HEK293 (cell line): Measurements from ENCODE around the gene TNIK.

Experiments used
- GLIS1 ChIP-seq: fragments of 450-650 bp; formaldehyde crosslinking; IDR thresholded peaks from 2 replicates; pipeline ENCODE4 v1.5.1; 2016; ENCODE audit warnings: missing biosample characterization, missing genetic modification characterization
- SP3 ChIP-seq: fragments of 450-650 bp; formaldehyde crosslinking; IDR thresholded peaks from 2 replicates; pipeline ENCODE4 v1.5.1; 2016; ENCODE audit warnings: missing biosample characterization, missing genetic modification characterization
- ZBTB1 ChIP-seq: fragments of 450-650 bp; formaldehyde crosslinking; IDR thresholded peaks from 2 replicates; pipeline ENCODE4 v1.5.1; 2016; ENCODE audit warnings: missing biosample characterization, missing genetic modification characterization
- ZBTB20 ChIP-seq: fragments of 450-650 bp; formaldehyde crosslinking; IDR thresholded peaks from 2 replicates; pipeline ENCODE4 v1.5.1; 2016; ENCODE audit warnings: missing biosample characterization, missing genetic modification characterization
- ZFHX2 ChIP-seq: fragments of 450-650 bp; formaldehyde crosslinking; conservative IDR thresholded peaks from 2 replicates; pipeline ENCODE4 v1.5.1; 2016; ENCODE audit warnings: missing biosample characterization, missing genetic modification characterization
- ZNF114 ChIP-seq: fragments of 450-650 bp; formaldehyde crosslinking; IDR thresholded peaks from 2 replicates; pipeline ENCODE4 v1.5.0; 2017; ENCODE audit warnings: missing biosample characterization, missing genetic modification characterization
- ZNF121 ChIP-seq: fragments of 450-650 bp; formaldehyde crosslinking; IDR thresholded peaks from 2 replicates; pipeline ENCODE4 v1.5.1; 2016; ENCODE audit warnings: missing biosample characterization, missing genetic modification characterization
- ZNF155 ChIP-seq: fragments of 450-650 bp; formaldehyde crosslinking; IDR thresholded peaks from 2 replicates; pipeline ENCODE4 v1.5.1; 2016; ENCODE audit warnings: missing biosample characterization, missing genetic modification characterization
- ZNF302 ChIP-seq: fragments of 450-650 bp; formaldehyde crosslinking; IDR thresholded peaks from 2 replicates; pipeline ENCODE4 v1.5.1; 2016; ENCODE audit warnings: missing biosample characterization, missing genetic modification characterization, low read depth
- ZNF324 ChIP-seq: fragments of 450-650 bp; formaldehyde crosslinking; IDR thresholded peaks from 2 replicates; pipeline ENCODE4 v1.5.1; 2016; ENCODE audit warnings: missing biosample characterization, missing genetic modification characterization
- ZNF366 ChIP-seq: fragments of 450-650 bp; formaldehyde crosslinking; conservative IDR thresholded peaks from 2 replicates; pipeline ENCODE4 v1.5.1; 2016; ENCODE audit warnings: missing biosample characterization, missing genetic modification characterization
- ZNF501 ChIP-seq: fragments of 450-650 bp; formaldehyde crosslinking; IDR thresholded peaks from 2 replicates; pipeline ENCODE4 v1.5.1; 2016; ENCODE audit warnings: missing biosample characterization, missing genetic modification characterization
- ZNF548 ChIP-seq: fragments of 450-650 bp; formaldehyde crosslinking; IDR thresholded peaks from 2 replicates; pipeline ENCODE4 v1.5.1; 2016; ENCODE audit warnings: missing biosample characterization, missing genetic modification characterization
- ZNF561 ChIP-seq: fragments of 450-650 bp; IDR thresholded peaks from 2 replicates; pipeline ENCODE4 v1.5.1; 2018; ENCODE audit warnings: missing biosample characterization, missing genetic modification characterization, borderline replicate concordance
- ZNF600 ChIP-seq: fragments of 450-650 bp; formaldehyde crosslinking; IDR thresholded peaks from 2 replicates; pipeline ENCODE4 v1.5.1; 2016; ENCODE audit warnings: missing biosample characterization, missing genetic modification characterization
- TF ChIP-seq, protein P1 (sequence below): fragments of 450-650 bp; formaldehyde crosslinking; IDR thresholded peaks from 2 replicates; pipeline ENCODE4 v1.5.1; 2016; ENCODE audit warnings: missing biosample characterization, missing genetic modification characterization
- TF ChIP-seq, protein P2 (sequence below): fragments of 450-650 bp; formaldehyde crosslinking; IDR thresholded peaks from 2 replicates; pipeline ENCODE4; 2016; ENCODE audit warnings: missing biosample characterization, missing genetic modification characterization
- TF ChIP-seq, protein P3 (sequence below): fragments of 450-650 bp; formaldehyde crosslinking; IDR thresholded peaks from 2 replicates; pipeline ENCODE4 v1.5.1; 2016; ENCODE audit warnings: missing biosample characterization, missing genetic modification characterization
- TF ChIP-seq, protein P4 (sequence below): fragments of 450-650 bp; formaldehyde crosslinking; IDR thresholded peaks from 2 replicates; pipeline ENCODE4 v1.5.1; 2017; ENCODE audit warnings: missing biosample characterization, missing genetic modification characterization
- TF ChIP-seq, protein P5 (sequence below): fragments of 450-650 bp; formaldehyde crosslinking; IDR thresholded peaks from 2 replicates; pipeline ENCODE4 v1.5.1; 2016; ENCODE audit warnings: missing biosample characterization, missing genetic modification characterization
- TF ChIP-seq, protein P6 (sequence below): fragments of 450-650 bp; formaldehyde crosslinking; IDR thresholded peaks from 2 replicates; pipeline ENCODE4 v1.5.1; 2016; ENCODE audit warnings: missing biosample characterization, missing genetic modification characterization, borderline replicate concordance
- TF ChIP-seq, protein P7 (sequence below): fragments of 450-650 bp; formaldehyde crosslinking; IDR thresholded peaks from 2 replicates; pipeline ENCODE4 v1.5.1; 2016; ENCODE audit warnings: missing biosample characterization, missing genetic modification characterization, low read depth

The TNIK gene

DNA sequence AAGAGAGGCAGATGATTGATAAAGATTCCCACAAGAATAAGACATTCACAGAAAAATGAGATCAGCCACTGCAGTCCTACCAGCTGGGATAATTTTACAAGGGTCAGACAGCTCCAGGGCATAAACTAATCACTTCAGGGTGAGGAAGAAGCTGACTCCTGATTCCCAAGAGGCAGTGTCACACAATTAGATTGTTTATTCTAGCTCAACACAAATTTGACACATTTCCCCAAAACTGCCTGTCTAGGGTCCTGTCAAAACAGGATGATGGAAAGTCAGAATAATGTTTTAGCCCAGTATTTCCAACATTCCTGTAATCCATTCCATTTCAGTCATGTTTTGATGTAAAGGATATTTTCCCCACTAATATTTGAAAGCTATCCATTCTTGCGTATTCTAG lies 110.8 kb downstream of the TNIK start (continued):
- TF ChIP-seq, protein P1, sequence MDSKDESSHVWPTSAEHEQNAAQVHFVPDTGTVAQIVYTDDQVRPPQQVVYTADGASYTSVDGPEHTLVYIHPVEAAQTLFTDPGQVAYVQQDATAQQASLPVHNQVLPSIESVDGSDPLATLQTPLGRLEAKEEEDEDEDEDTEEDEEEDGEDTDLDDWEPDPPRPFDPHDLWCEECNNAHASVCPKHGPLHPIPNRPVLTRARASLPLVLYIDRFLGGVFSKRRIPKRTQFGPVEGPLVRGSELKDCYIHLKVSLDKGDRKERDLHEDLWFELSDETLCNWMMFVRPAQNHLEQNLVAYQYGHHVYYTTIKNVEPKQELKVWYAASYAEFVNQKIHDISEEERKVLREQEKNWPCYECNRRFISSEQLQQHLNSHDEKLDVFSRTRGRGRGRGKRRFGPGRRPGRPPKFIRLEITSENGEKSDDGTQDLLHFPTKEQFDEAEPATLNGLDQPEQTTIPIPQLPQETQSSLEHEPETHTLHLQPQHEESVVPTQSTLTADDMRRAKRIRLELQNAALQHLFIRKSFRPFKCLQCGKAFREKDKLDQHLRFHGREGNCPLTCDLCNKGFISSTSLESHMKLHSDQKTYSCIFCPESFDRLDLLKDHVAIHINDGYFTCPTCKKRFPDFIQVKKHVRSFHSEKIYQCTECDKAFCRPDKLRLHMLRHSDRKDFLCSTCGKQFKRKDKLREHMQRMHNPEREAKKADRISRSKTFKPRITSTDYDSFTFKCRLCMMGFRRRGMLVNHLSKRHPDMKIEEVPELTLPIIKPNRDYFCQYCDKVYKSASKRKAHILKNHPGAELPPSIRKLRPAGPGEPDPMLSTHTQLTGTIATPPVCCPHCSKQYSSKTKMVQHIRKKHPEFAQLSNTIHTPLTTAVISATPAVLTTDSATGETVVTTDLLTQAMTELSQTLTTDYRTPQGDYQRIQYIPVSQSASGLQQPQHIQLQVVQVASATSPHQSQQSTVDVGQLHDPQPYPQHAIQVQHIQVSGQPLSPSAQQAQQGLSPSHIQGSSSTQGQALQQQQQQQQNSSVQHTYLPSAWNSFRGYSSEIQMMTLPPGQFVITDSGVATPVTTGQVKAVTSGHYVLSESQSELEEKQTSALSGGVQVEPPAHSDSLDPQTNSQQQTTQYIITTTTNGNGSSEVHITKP (tag by site-specific recombination): no peak; the same call in 1 of the 2 replicates
- TF ChIP-seq ZNF366 (tag by site-specific recombination) (peak; percentile 91), ZNF302 (no peak), ZNF121 (tag by site-specific recombination) (no peak), ZBTB1 (tag by site-specific recombination) (no peak), ZNF114 (tag by site-specific recombination) (no peak), ZNF155 (no peak), ZFHX2 (tag by site-specific recombination) (no peak), ZNF561 (tag by site-specific recombination) (no peak), ZNF501 (no peak), ZNF600 (tag by site-specific recombination) (0 out of 2 replicates have a peak, but pooled peaks have one; percentile 23), ZBTB20 (tag by site-specific recombination) (no peak), SP3 (tag by site-specific recombination) (no peak), ZNF324 (tag by site-specific recombination) (no peak), GLIS1 (tag by site-specific recombination) (no peak), ZNF548 (tag by site-specific recombination) (no peak)
- TF ChIP-seq, protein P2, sequence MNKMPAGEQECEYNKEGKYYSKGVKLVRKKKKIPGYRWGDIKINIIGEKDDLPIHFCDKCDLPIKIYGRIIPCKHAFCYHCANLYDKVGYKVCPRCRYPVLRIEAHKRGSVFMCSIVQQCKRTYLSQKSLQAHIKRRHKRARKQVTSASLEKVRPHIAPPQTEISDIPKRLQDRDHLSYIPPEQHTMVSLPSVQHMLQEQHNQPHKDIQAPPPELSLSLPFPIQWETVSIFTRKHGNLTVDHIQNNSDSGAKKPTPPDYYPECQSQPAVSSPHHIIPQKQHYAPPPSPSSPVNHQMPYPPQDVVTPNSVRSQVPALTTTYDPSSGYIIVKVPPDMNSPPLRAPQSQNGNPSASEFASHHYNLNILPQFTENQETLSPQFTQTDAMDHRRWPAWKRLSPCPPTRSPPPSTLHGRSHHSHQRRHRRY (tag by site-specific recombination): no peak
- TF ChIP-seq, protein P3, sequence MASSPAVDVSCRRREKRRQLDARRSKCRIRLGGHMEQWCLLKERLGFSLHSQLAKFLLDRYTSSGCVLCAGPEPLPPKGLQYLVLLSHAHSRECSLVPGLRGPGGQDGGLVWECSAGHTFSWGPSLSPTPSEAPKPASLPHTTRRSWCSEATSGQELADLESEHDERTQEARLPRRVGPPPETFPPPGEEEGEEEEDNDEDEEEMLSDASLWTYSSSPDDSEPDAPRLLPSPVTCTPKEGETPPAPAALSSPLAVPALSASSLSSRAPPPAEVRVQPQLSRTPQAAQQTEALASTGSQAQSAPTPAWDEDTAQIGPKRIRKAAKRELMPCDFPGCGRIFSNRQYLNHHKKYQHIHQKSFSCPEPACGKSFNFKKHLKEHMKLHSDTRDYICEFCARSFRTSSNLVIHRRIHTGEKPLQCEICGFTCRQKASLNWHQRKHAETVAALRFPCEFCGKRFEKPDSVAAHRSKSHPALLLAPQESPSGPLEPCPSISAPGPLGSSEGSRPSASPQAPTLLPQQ (tag by site-specific recombination): no peak
- TF ChIP-seq, protein P4, sequence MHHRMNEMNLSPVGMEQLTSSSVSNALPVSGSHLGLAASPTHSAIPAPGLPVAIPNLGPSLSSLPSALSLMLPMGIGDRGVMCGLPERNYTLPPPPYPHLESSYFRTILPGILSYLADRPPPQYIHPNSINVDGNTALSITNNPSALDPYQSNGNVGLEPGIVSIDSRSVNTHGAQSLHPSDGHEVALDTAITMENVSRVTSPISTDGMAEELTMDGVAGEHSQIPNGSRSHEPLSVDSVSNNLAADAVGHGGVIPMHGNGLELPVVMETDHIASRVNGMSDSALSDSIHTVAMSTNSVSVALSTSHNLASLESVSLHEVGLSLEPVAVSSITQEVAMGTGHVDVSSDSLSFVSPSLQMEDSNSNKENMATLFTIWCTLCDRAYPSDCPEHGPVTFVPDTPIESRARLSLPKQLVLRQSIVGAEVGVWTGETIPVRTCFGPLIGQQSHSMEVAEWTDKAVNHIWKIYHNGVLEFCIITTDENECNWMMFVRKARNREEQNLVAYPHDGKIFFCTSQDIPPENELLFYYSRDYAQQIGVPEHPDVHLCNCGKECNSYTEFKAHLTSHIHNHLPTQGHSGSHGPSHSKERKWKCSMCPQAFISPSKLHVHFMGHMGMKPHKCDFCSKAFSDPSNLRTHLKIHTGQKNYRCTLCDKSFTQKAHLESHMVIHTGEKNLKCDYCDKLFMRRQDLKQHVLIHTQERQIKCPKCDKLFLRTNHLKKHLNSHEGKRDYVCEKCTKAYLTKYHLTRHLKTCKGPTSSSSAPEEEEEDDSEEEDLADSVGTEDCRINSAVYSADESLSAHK (tag by site-specific recombination): 0 out of 2 replicates have a peak, but pooled peaks have one; percentile 54
- TF ChIP-seq, protein P5, sequence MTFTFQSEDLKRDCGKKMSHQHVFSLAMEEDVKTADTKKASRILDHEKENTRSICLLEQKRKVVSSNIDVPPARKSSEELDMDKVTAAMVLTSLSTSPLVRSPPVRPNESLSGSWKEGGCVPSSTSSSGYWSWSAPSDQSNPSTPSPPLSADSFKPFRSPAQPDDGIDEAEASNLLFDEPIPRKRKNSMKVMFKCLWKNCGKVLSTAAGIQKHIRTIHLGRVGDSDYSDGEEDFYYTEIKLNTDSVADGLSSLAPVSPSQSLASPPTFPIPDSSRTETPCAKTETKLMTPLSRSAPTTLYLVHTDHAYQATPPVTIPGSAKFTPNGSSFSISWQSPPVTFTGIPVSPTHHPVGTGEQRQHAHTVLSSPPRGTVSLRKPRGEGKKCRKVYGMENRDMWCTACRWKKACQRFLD (tag by site-specific recombination): no peak
- TF ChIP-seq, protein P6, sequence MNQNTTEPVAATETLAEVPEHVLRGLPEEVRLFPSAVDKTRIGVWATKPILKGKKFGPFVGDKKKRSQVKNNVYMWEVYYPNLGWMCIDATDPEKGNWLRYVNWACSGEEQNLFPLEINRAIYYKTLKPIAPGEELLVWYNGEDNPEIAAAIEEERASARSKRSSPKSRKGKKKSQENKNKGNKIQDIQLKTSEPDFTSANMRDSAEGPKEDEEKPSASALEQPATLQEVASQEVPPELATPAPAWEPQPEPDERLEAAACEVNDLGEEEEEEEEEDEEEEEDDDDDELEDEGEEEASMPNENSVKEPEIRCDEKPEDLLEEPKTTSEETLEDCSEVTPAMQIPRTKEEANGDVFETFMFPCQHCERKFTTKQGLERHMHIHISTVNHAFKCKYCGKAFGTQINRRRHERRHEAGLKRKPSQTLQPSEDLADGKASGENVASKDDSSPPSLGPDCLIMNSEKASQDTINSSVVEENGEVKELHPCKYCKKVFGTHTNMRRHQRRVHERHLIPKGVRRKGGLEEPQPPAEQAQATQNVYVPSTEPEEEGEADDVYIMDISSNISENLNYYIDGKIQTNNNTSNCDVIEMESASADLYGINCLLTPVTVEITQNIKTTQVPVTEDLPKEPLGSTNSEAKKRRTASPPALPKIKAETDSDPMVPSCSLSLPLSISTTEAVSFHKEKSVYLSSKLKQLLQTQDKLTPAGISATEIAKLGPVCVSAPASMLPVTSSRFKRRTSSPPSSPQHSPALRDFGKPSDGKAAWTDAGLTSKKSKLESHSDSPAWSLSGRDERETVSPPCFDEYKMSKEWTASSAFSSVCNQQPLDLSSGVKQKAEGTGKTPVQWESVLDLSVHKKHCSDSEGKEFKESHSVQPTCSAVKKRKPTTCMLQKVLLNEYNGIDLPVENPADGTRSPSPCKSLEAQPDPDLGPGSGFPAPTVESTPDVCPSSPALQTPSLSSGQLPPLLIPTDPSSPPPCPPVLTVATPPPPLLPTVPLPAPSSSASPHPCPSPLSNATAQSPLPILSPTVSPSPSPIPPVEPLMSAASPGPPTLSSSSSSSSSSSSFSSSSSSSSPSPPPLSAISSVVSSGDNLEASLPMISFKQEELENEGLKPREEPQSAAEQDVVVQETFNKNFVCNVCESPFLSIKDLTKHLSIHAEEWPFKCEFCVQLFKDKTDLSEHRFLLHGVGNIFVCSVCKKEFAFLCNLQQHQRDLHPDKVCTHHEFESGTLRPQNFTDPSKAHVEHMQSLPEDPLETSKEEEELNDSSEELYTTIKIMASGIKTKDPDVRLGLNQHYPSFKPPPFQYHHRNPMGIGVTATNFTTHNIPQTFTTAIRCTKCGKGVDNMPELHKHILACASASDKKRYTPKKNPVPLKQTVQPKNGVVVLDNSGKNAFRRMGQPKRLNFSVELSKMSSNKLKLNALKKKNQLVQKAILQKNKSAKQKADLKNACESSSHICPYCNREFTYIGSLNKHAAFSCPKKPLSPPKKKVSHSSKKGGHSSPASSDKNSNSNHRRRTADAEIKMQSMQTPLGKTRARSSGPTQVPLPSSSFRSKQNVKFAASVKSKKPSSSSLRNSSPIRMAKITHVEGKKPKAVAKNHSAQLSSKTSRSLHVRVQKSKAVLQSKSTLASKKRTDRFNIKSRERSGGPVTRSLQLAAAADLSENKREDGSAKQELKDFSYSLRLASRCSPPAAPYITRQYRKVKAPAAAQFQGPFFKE (tag by site-specific recombination): no peak
- TF ChIP-seq, protein P7, sequence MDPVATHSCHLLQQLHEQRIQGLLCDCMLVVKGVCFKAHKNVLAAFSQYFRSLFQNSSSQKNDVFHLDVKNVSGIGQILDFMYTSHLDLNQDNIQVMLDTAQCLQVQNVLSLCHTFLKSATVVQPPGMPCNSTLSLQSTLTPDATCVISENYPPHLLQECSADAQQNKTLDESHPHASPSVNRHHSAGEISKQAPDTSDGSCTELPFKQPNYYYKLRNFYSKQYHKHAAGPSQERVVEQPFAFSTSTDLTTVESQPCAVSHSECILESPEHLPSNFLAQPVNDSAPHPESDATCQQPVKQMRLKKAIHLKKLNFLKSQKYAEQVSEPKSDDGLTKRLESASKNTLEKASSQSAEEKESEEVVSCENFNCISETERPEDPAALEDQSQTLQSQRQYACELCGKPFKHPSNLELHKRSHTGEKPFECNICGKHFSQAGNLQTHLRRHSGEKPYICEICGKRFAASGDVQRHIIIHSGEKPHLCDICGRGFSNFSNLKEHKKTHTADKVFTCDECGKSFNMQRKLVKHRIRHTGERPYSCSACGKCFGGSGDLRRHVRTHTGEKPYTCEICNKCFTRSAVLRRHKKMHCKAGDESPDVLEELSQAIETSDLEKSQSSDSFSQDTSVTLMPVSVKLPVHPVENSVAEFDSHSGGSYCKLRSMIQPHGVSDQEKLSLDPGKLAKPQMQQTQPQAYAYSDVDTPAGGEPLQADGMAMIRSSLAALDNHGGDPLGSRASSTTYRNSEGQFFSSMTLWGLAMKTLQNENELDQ (tag by site-specific recombination): no peak
